ENCODE results near the gene NFATC2. TPM values are rescaled to one million over a fixed set of nuclear protein-coding genes. Genes with fewer than 3 reads are reported as not detected.

Gene NFATC2
- total and polyA plus RNA-seq, 2 of the 8 experiments (the other 6 are each of a cell fraction or from before 2014, with no cell fraction given): 0.27 to 0.91 TPM

- TF ChIP-seq CHD7 (IDR thresholded peaks at IDR 0.05; ENCODE audit: insufficient replicate concordance, low read length) (no peak), SRF (IDR thresholded peaks at IDR 0.05; ENCODE audit: low read depth, low read length) (no peak), ZNF274 (IDR thresholded peaks at IDR 0.05; ENCODE audit: borderline replicate concordance, extremely low read depth, low read length) (no peak), KDM1A (IDR thresholded peaks at IDR 0.05; ENCODE audit: borderline replicate concordance, low read length) (no peak; the same call in 1 of the 2 replicates), SIN3A (conservative IDR thresholded peaks at IDR 0.05 in 1 of 2, IDR thresholded peaks at IDR 0.05 in 1 of 2; ENCODE audit: low read depth in 1 of 2, low read length in 2 of 2) (no peak), ASH2L (IDR thresholded peaks at IDR 0.05; ENCODE audit: low read length) (no peak), BACH1 (IDR thresholded peaks at IDR 0.05; ENCODE audit: low read length) (no peak), EZH2 (IDR thresholded peaks at IDR 0.05; ENCODE audit: low read depth, low read length, severe bottlenecking) (no peak), CTCF (IDR thresholded peaks at IDR 0.05; ENCODE audit: control extremely low read depth in 1 of 3, insufficient read depth in 1 of 3, low read depth in 1 of 3, low read length in 3 of 3) (no peak)
Observed at GRCh38 chr20:51567622-51568021, 25.1 kb upstream of the NFATC2 start (continued).
